Measurements from ENCODE around the gene SLC25A34. TPM values are rescaled to one million over a fixed set of nuclear protein-coding genes. Genes with fewer than 3 reads are reported as not detected.

SLC25A34 gene
- polyA plus RNA-seq, 10 donors: 2.1 to 7.1 (median 4.6) TPM

DNA sequence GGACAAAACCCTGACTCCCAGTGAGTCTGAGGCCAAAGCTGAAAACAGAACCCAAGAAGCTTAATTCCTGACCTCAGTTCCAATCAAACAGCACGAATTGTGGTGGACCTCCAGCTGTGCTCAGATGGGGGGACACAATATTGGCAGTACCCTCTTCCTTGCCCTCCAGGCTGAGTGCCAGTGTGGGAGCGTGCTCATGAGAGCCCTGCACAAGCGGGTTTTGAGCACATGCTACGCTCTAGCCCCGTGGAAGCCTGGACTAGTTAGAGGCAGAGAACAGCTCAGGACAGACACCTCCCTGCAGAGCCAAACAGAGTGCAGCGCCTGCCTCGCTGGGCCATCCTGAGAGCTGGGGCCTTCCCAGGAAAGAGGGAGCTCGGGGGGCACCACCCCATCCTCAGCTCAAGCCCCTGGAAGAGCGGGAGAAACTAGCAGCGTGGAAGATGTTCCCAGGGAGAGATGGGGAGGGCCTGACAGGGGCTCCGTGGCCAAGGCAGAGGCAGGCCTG, 2.8 kb upstream of the SLC25A34 start:
- DNase-seq: no peak

DNA sequence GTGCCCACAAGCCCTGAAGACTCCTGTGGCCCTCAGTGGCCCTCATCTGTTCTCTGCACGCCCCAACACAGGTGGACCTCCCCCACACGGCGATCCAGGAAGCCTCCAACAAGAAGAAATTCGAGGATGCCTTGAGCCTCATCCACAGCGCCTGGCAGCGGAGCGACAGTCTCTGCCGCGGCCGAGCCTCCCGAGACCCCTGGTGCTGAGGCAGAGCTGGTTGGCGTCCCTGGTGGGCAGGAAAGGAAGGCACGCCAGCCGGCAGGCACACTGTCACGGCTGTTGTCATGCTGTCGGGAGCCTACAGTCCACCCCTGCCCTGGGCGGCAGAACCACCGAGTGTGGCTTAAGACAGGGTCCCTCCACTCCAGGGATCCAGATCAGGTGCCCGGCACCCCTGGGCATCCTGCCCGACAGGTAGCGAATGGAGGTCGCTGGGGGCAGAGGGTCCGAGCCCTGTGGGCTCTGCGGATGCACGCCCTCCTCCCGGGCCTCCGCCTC, 2.3 kb upstream of the SLC25A34 start:
- no peak for DNase-seq

DNA sequence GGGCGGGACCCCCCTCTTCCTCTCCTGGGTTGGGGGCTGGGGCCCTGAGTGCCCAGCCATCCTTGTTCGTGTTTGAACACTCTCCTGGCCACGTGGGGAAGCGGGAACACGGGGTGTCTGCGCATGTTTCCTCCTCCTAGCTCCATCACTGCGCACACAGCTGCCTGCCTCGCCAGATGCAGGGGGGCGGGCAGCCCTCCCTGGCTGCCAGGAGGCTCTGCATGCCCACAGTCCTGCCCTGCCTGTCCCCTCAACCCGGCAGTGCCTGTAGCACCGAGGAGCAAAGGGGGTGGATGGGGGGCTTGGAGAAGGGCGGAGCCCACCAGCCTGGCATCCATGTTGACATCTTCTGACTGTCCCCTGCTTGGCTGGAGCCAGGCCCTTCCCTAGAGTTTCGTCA, 1.8 kb upstream of the SLC25A34 start:
- DNase-seq: no peak

DNA sequence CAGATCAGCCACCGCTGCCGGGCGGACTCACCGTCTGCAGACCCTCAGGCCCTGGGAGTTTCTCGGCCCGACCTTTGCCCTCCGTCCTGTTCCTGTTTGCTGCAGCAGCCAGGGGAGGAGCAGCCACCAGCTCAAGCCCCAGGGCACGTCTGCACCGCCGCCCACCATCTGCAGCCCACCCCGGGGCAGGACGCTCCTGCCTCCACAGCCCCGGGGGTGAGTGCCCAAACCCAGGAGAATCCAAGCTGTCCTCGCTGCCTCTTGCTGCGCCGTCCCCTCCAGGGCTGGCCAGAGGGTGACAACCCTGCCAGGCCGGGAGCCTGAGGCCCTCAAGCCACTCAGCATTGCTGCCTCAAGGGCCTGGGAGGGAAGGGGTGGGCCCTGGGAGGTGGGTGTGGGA, 1.2 kb upstream of the SLC25A34 start:
- no peak for DNase-seq

DNA sequence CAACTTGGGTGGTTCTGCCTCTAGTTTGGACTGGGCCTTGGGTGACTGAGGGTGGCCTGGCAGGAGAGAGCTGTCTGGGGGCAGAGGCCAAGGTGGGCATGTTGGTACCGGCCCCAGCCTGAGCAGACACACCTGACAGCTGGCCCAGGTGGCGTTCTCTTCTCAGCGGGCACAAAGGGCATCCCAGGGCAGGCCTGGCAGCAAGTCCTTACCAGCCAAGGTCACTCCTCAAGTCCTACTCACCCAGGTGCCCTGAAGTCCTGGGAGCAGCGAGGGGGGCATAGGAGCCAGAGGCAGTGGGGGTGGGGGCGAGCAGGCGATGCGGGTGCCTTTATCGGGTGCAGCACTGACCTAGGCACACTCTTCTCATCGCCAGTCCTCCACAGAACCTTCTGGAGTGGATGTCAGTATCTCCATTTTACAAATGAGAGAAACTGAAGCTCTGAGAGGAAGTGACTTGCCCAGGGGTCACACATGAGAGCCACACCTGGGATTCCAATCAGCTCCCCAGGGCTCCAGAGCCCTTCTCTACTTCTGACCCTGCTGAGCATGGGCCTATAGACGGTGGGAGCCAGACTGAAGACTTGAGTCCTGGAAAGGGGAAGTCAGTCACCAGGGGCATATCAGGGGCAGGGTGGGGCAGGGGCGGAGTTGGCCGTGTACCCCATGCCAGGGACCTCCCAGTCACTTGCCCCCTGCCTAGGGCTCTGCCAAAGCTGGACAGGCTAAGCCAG, 587 bp upstream of the SLC25A34 start:
- DNase-seq: no peak

DNA sequence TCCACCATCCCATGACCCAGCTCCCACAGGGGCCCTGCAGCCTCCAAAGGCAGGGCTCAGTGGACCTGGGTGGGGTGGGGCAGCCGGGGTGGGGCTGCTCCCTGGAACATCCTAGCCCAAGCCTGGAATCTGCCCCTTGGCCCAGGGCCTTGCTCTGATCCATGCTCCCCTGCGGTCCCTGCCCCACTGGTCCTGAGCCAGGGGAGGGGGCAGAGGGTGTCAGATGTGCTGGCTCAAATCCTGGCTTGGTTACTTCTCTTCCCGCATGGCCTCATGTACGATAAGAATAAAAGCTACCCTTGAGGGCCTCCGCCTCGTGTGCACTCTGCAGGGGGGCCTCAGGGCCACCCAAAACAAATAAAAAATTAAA, 819 bp downstream of the SLC25A34 start:
- no peak for DNase-seq

DNA sequence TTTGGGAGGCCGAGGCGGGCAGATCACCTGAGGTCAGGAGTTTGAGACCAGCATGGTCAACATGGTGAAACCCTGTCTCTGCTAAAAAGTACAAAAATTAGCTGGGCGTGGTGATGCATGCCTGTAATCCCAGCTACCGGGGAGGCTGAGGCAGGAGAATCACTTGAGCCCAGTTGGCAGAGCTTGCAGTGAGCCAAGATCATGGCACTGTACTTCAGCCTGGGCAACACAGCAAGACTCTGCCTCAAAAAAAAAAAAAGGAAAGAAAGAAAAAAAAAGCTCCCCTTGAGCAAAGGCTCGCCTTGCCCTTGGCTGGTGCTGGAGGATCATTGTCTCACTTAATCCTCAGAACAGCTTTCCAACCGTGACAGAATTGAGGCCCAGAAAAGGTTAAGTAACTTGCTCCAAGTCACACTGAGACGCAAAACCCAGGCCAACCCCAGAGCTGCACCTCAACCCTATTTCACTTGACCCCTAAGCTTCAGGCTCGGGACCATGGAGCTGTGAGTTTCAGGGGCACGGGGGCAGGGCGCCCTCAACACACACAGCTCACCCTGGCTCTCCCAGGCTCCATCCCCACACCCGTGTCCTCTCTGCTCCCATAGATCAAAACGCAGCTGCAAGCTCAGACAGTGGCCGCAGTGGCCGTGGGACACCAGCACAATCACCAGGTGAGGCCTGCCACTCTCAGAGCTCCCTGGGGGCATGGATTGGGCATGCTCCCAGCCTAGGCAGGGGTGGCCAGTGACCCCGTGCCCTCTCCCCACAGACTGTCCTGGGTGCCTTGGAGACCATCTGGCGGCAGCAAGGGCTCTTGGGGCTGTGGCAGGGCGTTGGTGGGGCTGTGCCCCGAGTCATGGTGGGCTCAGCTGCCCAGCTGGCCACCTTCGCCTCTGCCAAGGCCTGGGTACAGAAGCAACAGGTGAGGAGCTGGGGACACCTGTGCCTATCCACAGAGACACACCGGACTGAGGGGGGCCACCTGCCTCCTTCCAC, 1.6 kb downstream of the SLC25A34 start:
- no peak for DNase-seq

DNA sequence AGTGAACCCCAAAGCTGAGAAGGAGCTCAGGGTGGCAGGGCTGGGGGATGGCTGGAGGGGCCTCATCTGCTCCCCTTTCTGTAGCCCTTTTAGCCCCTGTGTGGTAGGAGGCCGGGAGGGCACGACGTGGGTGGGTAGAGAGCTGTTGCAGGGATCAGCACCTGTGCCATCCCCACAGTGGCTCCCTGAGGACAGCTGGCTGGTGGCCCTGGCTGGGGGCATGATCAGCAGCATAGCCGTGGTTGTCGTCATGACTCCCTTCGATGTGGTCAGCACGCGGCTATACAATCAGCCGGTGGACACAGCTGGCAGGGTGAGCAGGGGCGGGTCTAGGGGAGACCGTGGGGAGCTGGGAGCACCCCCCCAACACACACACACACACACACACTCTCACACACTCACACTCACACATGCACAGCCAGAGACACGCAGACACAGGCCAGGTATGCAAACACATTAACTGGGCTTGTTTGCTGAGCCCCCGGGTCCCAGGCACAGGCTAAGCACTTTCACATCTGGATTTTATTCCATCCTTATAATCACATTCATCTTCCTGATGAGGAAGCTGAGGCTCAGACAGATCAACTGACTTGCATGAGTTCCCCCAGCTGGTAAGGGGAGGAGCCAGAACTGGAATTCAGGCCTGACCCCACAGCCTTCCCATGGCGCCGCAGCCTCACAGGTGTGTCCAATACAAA, 2.5 kb downstream of the SLC25A34 start:
- DNase-seq: no peak

DNA sequence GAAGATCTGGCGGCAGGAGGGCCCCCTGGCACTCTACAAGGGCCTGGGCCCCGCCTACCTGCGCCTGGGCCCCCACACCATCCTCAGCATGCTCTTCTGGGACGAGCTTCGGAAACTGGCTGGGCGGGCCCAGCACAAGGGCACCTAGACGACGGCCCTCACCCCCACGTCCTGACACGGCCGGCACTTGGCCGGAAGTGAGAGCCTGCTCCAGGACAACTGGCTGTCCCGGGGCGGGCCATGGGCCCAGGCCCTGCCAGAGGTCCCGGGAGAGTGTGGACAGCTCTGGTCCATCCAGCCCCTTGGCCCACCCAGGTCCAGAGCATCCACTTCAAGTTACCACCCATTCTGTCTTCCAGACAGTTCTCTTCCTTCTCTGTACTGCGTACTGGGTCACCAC, 3.2 kb downstream of the SLC25A34 start:
- no peak for DNase-seq

DNA sequence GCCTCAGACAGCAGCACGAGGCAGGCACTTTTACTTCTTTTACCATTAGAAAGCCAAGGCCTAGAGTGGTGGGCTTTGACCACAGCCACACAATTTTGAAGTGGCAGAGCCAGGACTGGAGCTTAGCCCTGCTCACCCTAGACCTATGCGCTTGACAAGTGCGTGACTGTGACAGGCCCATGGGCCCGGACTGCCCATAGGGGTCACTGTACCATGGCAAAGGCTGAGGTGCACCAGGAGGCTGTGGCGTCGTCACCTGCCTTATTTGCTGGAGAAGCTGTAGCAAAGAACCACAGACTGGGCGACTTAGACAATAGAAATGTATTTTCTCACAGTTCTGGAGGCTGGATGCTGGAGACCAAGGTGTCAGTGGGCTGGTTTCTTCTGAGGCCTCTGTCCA, 3.7 kb downstream of the SLC25A34 start:
- DNase-seq: no peak

DNA sequence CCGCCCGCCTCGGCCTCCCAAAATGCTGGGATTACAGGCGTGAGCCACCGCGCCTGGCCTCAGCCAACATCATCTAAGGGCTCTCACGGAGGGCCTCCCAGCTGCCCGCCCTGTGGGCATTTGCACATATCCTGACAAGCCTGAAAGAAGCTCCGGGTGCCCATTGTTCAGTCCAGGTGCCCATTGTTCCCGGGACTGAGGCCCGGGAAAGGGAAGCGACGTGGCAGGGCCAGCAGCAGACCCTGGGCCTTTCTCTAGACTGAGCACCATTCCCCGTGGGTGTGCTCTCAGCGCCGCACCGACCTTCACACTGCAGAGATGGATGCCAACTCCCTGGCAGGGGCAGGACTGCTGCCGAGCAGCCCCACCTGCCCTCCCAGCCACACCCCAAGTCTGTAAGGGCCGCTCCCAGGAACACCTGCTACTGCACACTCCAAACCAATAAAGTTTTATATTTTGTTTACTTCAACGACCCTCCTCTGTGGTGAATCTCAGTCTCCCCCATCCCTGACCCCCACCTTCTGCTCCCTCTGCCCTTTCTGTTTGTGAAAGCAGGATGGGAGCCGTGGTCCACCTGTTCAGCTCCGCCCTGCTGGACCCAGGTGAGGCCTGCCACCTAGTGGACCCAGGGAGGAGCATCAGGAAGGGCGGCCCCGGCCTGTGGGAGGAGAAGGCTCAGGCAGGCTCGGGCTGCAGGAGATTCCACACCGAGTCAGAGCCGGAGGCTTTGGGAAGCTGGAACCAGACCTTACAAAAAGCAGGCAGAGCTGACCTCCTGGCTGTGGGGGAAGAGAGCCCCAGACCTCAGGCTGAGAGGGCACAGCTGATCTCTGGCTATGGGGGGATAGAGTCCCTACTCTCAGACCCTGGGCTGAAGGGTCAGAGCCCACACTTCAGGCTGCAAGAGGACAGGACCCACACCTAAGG, 5.1 kb downstream of the SLC25A34 start:
- DNase-seq: peak in 2 of 3 donors; percentile 44 to 70

DNA sequence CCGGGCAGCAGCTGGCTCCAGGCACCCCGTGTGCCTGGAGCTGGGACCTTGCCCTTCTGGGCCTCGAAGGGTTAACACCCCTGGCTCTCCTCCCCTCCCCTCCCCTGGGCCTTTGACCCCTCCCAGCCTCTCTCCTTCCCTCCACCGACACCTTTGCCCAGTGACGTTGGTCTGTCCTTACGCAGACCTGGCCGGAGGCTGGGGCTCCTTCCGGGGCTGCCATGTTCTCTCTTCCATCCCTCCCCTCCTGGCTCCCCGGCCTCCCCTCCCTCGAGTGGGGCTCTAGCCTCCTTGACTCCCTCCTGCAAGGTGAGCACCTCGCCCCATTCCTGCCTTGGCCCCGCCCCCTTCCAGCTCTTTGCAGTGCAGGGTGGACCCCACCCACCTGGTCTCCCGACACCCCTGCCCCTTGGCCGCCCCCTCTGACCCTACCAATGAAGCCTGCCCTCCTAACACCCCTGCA, 6.3 kb downstream of the SLC25A34 start, which contains the start of gene TMEM82:
Gene TMEM82 (plus strand): TSS at position 161 of the 463 bp plus-strand sequence. CDS start 61 bp downstream, at position 222.
- no peak for DNase-seq

DNA sequence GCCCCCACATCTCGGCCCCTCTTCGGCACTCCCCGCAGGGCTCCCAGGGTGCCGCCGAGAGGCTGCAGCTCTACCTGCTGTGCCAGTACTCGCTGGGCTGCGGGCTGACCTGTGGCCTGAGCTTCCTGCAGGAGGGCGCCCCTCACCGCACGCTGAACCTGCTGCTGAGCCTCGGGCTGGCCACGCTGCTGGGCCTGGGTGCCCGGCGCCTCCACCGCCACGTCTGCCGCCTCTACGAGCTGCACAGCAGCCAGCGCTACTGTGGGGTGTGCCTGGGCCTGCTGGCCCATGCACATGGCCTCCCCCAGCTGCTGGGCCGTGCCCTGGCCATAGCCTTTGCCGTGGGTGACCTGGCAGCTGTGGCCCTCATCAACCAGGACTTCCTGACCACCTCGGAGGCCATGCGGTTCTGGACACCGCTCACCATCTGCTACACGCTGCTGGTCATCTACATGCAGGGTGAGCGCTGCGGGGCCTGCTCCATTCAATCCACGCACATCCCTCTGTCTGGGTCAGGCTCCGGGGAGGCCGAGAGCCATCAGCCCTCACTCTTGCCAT, 8.1 kb downstream of the SLC25A34 start:
- DNase-seq: no peak

DNA sequence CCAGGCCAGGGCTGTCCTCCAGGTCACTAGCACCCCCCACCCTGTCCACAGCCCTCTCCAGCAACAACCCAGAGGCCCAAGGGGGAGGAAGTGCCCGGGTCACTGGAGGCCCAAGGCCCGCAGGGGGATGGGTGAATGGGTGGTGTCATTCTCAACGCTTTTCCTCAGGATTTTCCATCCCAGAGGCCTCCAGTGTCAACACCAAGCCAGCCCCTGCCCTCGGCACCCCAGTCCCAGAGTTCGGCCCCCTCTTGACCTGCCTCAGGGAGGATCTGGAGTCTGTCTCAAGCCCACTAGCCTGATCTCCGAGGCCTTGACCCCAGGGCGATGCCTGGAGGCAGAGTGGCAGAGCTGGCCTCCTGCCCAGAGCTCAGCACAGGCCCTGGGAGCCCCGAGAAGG, 11.3 kb downstream of the SLC25A34 start:
- no peak for DNase-seq

DNA sequence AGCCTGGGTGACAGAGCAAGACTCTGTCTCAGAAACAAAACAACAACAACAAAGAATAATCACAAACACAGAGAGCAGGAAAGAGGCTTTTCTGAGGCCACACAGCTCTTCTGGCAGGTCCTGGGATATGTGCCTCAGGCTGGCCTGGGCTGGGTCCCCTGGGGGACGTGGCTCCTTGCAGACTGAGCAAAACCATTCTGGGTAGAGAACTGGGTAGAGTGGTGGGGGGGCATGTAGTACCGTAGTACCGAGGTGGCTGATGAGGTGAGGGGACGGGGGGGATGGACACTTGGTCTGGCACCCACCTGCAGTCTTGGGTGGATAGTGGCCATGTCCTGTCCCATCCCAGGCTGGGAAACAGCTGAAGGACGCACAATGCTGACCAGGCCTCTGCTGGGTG, 12.2 kb downstream of the SLC25A34 start:
- DNase-seq: no peak

DNA sequence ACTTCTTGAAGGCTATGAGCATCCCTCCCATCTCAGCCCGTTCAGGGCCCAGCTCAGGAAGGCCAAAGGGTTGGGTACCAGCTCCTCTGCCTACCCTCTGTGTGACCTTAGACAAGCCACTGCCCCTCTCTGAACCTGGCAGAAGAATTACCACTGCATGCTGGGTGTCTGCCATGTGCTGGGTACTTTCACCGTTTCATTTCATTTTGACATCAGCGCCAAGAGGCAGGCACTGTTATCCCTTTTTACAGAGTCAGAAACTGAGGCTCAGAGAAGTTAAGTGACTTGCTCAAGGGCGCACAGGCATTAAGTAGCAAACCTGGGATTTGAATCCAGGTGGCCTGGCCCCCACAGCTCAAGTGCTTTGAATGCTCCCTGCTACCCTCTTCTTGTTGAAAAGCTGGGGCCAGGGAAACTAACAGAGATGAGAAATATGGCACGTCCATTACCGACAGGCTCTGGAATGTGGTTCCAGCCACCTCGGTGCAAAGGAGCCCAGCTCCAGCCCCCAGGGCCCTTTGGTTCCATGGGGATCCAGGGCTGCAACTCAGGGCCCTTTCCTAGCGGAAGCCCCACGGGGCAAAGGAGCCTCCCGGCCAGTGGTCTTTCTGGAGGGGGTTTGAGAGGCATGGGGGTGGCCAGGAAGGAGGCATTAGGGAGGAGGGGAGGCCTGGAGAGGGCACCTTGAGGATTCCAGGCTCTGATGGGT, 12.8 kb downstream of the SLC25A34 start:
- DNase-seq: no peak

DNA sequence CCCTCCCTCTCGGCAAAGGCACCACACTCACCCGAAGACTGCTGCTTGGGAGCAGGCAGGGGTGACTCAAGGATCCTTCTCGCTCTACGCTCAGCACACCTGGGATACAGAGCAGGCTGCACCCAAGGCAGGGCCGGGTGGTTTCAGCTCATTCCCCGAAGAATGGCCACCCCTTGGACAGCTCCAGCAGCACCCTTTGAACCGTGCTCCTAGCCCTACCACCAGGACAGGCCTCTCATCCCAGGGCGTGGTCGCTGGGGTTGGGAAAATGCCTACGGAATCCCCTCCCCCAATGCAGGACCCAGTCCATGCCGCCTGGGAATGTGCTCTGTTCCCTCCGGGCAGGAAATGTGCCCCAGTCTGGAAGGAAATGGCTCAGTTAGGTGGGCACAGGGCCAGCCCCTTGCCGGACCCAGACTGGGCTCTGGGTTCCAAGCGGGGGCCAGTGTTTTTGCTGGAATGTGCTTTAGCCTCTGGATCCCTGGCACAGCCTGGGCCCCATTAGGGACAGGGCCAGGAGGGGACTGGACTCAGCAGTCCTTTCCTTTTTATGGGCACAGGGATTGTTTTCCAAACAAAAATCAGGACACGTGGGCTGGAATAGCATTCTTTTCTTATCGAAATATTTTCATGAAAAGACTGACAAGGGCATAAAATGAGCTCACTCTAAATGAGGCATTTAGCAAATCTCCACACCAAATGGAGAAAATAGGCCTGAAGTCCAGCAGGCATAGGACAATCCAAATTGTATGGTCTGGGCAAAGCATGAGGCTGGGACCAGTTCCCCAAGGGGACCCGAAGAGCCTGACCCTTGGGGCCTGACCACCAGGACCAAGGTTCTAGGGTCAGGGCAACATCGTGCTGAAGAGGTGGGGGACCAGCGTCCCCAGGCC, 13.6 kb downstream of the SLC25A34 start:
- no peak for DNase-seq

DNA sequence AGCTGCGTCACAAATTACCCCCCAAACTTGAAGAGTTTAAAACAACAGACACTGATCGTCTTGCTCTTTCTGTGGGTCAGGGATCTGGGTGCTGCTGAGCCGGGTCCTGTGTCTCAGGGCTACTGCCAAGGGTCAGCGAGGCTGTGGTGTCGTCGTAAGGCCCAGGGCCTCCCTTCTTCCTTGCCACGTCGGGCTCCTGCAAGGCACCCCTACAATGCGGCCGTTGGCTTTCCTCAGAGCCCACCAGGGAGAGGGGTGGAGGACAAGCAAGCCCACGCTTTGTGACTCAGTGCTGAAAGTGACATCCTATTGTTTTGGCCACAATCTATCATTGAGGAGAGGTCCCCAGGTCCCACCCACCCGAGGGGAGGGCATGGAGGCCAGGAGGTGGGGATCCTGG, 14.9 kb downstream of the SLC25A34 start:
- no peak for DNase-seq

DNA sequence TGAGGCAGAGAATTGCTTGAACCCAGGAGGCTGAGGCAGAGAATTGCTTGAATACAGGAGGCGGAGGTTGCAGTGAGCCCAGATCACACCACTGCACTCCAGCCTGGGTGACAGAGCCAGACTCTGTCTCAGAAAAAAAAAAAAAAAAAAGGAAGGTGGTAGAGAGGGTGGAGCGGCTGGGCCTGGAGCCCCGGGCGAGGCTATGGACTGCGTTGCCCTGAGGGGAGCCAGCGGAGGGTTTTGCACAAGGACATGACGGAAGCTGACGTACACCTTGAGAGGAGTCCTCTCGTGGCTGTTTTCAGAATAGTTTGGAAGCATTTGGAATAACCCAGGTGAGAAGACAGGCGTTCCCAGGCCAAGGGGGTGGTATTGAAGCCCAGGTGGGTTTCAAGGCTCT, 15.7 kb downstream of the SLC25A34 start:
- DNase-seq: no peak

Measured in muscle of back (tissue), 11 donors.